NCI-H146 treated with DMSO at 0.1 percent for 48 hours (cell line): ENCODE data around the gene PPP1CC.

Experiments used
- DNase-seq: peaks from one replicate; lab custom pipeline; 2025; ENCODE audit not compliant: unreplicated experiment; lab: John Stamatoyannopoulos, UW

Gene PPP1CC

GRCh38 chr12:110689281-110690126 lies 53.2 kb downstream of the PPP1CC start:
- no peak for DNase-seq

DNA sequence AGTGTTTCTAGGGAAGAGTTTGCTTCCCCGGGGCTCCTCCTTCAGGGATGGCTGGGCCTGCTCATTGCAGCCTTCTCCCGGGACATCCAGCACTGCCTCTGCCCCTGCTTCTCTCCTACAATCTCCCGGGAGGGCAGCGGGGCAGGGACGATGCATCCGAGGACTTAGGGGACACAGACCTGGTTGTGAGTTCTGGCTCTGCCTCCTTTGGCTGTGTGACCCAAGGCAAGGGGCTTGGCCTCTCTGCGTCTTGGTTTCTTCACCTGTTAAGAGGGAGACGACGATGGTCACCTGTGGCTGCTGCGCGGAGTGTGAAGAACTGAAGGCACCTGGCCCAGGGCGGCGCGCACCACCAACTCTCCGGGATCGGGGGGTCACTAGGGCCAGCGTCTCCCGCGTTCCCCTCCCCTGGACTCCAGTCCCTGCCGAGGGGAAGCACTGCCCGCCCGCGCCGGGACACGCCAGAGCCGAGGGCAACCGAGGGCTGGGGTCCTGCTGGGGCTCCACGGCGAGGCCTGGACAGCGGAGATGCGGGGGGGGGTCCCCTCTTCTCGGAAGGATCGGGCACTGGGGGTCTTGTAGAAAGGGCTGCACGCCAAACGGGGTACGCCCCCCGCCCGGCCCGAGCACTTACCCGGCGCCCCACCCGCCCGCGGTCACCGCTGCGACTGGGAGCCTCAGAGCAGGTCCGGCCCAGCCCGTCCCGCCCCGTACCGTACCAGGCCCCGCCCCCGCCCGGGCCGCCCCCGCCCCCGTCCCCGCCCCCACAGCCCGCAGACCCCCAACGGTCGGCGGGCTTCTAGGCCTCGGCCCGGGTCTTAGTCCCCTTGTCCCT lies 54.0 kb downstream of the PPP1CC start, which contains the start of gene HVCN1:
HVCN1 (minus strand) TSS at position 670 of the 835 bp plus-strand sequence. CDS start 5,870 bp downstream, outside the sequence.
- no peak for DNase-seq

GRCh38 chr12:110687396-110688169 lies 55.1 kb downstream of the PPP1CC start:
- DNase-seq = no peak

- no peak for DNase-seq
These were observed 56.3 kb downstream of the PPP1CC start for GRCh38 chr12:110686294-110686903.

GRCh38 chr12:110684312-110684836 lies 58.3 kb downstream of the PPP1CC start:
- no peak for DNase-seq

DNA sequence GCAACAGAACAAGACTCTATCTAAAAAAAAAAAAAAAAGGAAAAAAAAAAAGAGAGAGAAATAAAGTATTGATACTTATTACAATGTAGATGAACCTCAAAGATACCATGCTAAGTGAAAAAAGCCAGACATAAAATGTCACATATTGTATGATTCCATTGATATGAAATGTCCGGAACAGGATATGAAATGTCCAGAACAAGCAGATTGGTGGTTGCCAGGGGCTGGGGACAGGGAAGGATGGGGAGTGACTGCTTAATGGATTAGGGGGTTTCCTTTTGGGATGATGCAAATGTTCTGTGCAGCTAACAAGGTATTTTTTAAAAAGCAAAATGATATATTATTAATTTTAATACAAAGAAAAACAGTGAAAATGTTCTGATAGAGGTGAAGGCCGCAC lies 58.8 kb downstream of the PPP1CC start:
- no peak for DNase-seq

DNA sequence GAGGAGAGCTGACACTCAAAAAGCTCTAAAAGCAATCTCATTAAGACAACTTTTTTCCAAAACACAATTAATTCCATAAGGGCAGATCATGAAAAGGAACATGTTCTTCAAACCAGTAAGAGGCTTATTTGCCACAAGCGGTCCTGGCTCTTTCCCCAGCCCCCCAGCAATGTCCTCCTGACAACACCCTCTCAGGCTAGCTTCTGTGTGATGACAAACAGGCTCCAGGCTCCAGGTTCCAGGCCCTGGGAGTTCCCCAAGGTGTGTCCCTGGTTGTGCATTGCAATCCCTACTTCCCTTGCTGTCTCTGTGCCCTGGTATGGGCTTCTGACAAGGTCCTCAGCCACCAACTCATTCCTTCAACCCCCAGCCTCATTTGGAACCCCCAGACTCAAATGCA lies 62.7 kb downstream of the PPP1CC start:
- no peak for DNase-seq

- no peak for DNase-seq
These were observed 63.5 kb downstream of the PPP1CC start for GRCh38 chr12:110679201-110679600.

- no peak for DNase-seq
These were observed 64.7 kb downstream of the PPP1CC start for GRCh38 chr12:110677982-110678381.

DNA sequence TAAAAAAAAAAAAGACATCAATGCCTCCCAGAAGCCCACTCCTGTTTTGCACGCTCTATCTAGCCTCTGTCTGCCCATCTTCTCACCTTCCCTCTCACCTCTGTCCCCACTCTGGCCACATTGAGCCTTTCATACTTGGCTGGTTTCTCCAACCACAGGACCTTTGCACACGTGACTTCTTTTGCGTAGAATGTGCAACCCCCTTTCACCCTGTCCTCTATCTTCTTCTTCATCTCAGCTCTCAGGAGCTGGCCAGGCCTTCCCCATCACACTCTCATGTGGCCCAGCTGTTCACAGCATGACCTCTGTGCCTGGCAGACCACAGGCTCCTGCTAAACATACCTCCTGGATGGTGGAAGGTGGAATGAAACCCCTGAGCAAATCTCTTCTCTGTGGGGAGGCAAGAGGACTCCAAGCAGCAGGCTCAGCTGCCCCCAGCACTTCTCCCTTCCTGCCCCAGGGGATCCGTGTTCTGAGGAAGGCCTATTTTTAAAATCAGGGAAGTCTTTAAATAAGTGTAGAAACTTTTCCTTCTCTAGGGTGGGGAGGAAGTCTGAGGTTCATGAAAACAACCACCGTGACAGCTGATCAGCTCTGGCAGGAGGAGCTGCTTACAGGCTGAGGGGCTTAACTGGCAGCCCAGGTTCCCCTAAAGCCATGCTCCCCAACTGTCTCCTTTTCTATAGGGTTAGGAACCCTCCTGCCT lies 65.3 kb downstream of the PPP1CC start:
- no peak for DNase-seq

DNA sequence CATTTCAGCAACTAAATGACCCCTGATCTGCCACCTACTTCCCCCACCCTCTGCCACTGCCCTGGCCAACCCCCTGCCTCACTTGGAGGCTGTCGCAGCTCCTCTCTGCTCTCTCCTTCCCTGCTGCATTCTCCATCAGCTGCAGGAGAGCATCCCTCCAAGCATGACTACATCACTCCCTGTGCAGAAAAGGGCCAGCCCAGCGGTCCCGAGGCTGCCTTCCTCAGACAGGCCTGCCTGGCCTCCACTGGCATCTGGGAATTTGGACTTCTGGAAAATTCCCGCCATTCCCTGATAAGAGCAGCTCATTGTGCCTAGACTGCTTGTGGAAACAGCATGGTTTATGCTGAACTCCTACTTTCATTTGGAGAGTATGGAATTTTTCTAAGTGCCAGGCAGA lies 66.5 kb downstream of the PPP1CC start:
- no peak for DNase-seq

DNA sequence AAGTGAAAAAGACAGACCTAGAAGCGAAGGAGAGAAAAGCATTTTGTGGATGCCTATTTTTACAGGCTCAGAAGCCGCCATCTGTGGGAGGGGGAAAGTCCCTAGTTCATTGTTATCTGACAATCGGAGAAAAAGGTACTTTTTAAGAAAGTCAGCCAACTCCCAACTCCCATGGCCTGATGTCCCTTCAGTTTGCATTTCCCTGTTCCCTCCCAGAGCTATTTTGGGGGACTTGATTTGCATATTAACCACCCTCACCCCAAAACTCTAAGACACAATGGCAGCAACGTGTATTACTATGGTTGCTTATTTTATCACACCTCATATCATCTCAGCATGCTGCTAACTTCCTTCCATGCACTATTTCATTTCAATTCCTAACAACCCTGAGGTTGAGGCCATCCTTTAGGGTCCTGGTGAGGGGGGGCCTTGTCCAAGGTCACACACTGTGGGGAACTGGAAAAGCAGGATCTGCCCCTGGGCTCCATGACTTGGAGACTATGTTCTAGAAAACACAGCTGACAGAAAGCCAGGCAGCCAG lies 72.5 kb downstream of the PPP1CC start:
- DNase-seq = no peak
